Stimulated activated CD4-positive, alpha-beta T cell treated with anti-CD3 and anti-CD28 coated beads, Interleukin-15, amount 100 ng/mL, for 24 hours (primary cell): ENCODE data around the gene ARPP19.
A peak's percentile ranks its signal among the peaks of the same experiment; 100 is the strongest.
"Not testable (repeated sequence)": the region's sequence is repeated elsewhere in the genome, so short reads cannot be mapped to it uniquely, and the experiment has no call there.

Experiments used
- DNase-seq: peaks from one replicate; pipeline ENCODE4 v3.0.0-alpha.2; 2020

ARPP19 gene, protein sequence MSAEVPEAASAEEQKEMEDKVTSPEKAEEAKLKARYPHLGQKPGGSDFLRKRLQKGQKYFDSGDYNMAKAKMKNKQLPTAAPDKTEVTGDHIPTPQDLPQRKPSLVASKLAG

DNA sequence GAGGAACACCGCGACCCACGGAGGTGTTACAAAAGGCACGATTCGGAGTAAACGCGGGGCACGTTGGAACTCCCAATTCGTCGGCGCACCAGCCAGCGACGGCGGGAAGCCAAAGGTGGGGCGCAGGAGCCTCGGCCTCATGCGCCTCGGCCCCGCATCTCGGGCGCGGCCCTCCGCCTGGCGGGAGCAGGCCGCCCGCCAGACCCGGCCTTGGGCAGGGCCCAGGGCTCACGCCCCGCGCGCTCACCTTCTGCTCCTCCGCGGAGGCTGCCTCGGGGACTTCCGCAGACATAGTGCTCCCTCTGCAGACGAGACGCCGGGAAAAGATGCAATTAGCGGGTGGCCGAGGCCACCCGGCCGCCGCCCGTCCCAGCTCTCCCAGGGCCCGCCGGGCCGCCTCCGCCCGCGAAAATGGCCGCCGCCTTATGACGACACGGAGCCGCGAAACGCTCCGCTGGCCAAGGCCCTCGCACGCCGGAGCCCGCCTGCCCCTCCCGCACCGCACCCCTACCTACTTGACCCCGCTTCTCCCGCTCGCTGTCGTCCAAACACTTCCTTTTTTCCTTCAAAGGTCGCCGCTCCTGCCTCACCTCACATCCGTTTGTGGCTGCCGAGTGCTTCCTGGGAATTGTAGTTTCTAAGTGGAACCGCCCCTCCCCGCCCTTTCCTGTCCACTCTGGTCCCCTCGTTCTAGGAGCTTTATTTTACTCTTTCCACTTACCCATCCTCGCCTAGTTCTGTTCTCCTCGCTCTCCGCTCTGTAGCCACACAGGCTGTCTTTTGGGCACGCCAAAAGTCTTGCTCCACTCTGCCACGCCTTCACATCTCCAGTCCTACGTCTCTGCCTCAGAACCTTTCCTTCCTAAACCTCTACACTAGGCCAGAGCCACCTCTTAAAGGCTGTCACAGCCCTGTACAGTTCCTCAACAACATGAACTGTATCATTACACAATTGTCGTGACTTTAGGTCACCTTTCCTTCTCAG lies at the start of gene ARPP19:
TSS of gene ARPP19 (minus strand) at position 430 of the 985 bp plus-strand sequence. CDS start at position 292, 138 bp downstream.
- peak; percentile 90 for DNase-seq

DNA sequence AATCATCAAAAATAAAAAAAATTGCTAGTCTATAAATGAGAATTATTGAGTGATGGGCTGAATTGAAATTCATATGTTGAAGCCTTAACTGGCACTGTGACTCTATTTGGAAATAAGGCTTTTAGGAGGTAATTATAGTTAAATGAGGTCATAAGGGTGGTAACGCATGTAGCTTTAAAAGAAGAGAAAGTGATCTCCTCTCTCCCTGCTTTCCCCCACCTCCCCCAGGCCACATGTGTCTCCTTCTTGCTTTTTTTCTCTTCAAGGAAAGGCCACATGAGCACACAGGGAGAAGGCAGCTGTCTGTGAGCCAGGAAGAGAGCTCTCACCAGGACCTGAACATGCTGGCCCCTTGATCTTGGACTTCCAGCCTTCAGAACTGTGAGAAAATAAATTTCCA lies 48.2 kb upstream of the ARPP19 start:
- DNase-seq = no peak

DNA sequence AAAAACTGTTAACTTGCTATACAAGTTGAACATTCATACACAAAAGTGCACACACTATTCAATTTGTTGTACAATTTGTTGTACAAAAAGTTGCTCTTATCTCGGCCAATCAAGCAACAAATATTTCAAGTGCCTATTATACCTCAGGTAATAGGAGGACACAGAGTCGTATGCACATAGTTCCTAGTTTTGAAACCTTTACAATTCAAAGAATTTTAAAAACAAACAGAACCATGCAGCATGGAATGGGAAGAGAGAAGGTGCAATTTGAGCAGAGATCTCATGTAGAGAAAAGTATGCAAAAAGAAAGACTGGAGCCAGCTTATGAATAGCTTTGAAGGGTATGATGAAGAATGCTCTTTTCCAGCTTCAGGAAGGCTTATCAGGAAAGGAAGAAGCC lies 46.5 kb upstream of the ARPP19 start:
- DNase-seq = no peak

DNA sequence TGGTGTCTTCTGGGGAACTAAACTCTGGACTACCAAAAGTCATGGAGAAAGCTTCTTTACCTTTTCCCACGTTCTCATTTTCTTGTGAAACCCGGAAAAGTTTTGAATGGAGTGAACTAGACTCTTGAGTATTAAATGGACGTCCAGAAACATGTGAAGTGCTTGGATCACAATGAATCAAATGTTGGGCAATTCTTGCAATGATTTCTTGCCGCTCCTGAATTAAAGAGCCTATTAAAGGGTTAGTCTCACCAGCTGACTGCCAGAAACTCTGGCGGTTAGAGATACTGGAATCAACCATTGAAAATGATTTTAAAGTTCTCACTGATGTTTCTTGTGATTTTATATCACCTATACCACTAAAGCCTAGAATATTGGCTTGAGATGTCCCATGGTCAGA lies 40.8 kb upstream of the ARPP19 start:
- DNase-seq = no peak

DNA sequence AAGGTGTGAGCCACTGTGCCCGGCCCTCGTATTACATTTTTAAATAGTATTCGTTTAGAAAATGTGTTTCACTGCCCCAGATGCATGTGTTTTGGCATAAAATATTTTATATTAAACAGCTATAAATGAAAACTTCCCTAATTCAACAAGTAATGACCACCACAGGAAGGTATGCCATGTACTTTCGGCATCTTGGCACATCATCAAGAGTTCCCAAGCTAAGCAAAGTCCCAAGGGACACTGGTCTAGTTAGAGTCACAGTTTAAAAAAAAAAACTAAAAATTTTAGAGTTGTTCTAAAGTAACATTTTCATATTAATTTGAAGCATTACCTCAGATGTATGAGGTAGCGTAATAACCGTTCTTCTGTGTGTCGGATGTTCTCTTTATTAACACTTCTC lies 15.6 kb upstream of the ARPP19 start:
- no peak for DNase-seq

DNA sequence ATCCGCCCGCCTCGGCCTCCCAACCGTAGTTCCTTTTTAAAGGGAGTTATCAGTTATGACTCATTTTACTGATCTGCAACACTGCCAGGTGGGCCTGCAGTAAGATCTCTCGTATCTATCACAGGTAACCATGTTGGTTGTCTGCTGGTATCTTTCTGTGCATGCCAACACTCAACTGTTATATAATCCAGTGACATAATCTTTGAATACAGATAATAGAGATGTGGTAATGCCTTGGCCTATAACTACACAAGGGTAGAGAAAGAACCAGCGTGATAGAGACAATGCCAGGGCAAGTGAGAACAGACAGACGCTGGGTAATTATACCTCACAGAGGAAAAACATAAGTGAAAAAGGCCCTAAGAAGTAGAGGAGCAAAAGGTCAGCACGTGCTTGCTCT lies 11.0 kb upstream of the ARPP19 start:
- DNase-seq = no peak

DNA sequence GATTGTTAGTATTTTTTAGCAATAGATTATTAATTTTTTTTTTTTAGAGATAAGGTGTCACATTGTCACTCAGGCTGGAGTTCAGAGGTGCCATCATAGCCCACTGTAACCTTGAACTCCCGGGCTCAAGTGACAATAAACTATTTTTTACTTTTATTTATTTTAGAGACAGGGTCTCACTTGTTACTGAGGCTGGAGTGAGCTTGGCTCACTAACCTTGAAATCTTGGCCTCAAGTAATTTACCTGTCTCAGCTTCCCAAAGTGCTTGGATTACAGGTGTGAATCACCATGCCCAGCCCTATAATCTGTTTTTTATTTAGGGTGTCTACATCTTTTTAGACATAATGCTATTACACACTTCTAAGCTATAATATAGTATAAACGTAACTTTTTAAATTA lies 7.9 kb upstream of the ARPP19 start:
- no peak for DNase-seq

DNA sequence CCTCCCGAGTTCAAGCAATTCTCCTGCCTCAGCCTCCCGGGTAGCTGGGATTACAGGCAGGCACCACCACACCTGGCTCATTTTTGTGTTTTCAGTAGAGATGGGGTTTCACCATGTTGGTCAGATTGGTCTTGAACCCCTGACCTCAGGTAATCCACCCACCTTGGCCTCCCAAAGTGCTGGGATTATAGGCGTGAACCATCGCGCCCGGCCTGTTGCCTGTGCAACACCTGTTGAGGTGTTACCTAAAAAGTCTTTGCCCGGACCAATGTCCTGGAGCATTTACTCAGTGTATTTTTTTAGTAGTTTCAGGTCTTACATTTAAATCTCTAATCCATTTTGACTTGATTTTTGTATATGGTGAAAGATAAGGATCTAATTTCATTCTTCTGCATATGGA lies 6.7 kb upstream of the ARPP19 start:
- DNase-seq = not testable (repeated sequence)

DNA sequence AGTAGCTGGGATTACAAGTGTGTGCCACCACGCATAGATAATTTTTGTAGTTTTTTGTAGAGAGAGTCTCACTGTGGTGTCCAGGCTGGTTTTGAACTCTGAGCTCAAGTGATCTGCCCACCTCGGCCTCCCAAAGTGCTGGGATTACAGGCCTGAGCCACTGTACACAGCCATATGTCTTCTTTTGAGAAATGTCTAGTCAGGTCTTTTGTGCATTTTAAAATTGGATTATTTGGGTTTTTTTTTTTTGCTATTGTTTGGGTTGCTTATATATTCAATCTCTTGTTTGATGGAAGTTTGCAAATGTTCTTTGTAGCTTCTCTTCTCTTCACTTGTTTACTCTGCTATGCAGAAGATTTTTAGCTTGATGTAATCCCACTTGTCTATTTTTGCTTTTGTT lies 6.2 kb upstream of the ARPP19 start:
- no peak for DNase-seq

DNA sequence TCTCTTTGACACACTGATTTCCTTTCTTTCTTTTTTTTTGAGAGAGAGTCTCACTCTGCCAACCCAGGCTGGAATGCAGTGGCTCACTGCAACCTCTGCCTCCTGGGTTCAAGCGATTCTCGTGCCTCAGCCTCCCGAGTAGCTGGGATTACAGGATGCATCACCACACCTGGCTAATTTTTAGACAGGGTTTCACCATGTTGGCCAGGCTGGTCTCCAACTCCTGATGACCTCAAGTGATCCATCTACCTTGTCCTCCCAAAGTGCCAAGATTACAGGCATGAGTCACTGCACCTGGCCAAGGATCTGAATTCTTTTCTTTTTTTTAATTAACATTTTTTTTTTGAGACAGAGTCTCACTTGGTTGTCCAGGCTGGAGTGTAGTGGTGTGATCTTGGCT lies 5.8 kb upstream of the ARPP19 start:
- DNase-seq = not testable (repeated sequence)

DNA sequence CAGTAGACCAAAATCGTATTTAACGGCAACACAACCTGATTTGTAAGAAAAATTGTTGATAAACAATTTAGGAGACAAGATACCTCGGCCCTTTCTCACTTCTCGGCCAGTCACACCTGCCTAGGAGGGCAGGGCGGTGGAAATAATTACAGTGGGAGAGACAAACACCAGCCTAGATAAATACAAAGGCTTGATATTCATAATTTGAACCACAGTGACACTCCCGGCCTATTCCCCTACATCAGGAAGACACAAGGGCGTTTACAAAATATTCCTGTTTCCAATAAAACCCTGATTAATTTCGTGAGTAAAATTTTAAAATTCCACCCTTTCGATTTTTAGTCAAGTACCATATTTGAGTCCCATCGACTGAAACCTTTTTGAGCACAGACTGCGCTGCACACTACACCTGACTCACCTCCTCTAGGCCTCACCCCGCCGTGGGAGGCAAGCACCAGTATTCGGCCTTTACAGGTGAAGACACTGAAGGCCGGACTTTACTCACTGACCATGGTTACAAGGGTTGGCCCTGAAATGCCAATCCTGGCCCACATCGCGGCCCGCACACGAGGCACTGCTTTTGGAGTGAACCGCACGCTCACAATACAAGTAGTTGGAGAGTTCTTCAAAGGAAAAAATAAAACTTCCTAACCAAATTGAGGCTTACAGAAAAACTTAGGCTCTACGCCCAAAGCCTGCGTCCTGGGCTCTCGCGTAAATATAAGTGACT lies 794 bp downstream of the ARPP19 start:
- peak; percentile 65 for DNase-seq

DNA sequence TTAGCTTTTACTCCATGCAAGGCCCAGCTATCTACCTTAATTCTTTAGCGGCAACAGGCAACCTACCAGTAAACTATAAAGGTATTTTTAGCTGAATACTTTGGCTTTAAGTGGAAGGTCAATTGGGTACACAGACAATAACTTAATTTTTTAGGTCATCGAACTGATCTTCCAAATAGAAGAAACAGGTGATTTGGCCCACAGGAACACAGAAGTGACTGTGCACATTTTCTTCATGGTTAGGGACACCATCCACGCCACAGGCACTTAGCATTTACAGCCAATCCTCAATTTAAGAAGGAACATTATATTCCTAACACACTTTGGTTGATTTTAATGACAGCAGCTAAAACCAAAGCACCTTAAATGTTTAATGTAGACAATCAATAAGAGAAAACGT lies 1.9 kb downstream of the ARPP19 start:
- DNase-seq = no peak

DNA sequence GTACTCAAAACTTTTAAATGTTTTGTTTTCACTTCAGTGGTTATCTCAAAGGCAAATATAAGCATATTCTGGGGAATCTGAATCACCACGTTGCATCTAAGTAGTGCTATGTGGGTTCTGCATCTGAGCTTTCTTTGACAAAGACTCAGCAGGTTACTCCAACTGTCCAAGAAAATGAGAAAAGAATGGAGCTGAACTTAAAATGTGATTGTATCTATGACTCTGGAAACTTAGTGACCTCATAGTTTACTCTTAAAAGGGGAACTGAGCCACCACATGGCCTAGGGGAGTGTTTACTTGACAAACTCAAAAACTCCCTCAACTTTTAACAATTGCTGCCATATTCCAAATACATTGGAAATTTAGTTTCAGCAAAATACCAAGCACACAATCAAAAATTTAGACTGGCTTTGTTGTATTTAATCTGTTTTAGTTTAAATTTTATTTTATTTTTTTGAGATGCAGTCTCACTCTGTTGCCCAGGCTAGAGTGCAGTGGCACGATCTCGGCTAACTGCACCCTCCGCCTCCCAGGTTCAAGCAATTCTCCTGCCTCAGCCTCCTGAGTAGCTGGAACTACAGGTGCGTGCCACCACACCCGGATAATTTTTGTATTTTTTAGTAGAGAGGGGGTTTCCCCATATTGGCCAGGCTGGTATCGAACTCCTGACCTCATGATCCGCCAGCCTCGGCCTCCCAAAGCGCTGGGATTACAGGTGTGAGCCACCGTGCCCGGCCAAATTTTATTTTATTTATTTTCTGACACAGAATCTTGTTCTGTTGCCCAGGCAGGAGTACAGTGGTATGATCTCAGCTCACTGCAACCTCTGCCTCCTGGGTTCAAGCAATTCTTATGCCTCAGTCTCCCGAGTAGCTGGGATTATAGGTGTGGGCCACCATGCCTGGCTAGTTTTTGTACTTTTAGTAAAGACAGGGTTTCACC lies 3.1 kb downstream of the ARPP19 start:
- not testable (repeated sequence) for DNase-seq

DNA sequence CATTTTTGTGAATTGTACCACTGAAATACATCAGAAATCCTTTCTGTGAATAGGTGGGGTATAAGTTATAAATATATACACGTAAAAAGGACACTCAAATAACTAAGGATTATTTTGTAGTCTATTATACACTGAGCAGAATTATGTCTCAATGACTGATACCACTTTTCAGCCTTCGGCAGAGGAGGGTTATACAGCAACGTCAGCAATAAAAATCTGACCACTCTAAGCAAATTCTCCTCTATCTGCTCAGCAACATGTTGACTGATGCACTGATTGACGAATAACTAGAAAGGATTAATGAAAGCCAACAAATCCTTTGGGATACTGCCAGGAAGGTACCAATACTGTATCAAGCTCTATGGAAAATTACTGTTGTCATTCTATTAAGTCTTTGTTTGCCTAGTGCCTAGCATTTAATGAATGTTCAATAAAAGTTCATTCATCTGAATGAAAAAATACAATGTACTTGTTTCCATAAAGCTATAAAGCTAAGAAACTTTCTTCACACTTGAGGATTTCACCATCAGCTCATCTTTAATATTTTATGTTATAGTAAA lies 5.2 kb downstream of the ARPP19 start:
- no peak for DNase-seq

DNA sequence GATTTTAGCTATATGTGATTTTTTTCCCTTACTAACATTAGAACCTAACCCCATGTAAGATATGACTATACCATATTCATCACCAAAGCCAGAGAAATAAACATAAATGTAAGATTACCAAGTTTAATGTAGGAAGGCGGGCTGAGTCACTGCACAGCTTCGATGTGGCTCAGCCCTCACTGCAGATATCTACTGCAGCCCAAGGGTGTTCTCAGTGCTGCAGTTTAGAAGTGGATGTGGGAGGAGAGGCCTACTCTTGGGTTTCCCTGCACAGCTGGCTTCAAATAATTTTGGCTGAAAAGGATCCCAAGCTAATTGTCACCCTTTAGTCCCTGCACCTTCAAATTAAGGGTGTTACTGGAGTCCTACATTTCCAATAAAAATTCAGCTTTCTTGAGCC lies 9.3 kb downstream of the ARPP19 start:
- DNase-seq = peak; percentile 74

DNA sequence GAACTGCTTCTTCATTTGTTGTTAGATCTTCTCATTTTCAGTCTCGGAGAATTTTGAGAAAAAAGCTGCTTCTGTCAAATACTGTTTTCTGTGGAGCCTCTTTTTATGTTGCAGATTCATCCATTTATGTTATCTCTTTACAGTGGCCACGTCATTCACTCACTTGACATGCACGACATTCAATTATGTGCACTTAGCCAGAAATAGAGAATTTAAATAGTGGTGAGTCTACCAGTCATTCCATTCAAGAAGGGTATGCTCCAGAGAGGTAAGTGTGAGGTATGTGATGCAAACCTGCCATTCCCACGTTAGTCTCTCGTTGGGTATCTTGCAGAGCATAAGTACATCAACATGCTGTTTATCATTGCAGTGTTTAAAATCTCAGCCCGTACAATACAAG lies 9.8 kb downstream of the ARPP19 start:
- no peak for DNase-seq

DNA sequence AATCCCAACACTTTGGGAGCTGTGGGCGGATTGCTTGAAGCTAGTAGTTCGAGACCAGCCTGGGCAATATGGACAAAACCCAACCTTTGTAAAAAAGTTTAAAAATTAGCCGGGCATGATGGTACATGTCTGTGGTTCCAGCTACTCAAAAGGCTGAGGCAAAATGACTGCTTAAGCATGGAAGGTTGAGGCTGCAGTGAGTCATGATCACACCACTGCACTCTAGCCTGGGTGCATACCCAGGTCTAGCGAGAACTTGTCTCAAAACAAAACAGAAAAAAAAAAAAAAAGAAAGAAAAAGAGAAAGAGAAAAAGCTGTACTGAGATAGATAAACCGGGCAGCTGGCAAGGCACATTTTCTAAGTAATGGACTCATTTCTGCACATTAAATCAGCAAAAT lies 10.6 kb downstream of the ARPP19 start:
- peak; percentile 71 for DNase-seq

DNA sequence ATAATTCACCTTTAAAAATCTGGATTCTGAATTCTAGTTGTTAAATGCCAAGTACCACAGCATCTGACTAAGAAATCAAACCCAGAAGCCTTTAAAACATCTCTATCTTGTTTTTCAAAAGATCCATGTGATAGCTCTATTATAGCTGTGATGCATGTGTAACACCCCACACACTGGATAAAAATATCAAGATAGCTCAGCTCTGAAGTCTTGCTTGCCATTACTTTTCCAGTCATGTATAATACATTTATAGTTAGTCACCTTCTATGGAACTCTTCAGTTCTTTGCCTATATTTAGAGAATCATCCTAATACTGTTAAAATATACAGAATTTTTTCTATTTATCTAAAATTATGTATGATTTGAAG lies 11.6 kb downstream of the ARPP19 start:
- no peak for DNase-seq

DNA sequence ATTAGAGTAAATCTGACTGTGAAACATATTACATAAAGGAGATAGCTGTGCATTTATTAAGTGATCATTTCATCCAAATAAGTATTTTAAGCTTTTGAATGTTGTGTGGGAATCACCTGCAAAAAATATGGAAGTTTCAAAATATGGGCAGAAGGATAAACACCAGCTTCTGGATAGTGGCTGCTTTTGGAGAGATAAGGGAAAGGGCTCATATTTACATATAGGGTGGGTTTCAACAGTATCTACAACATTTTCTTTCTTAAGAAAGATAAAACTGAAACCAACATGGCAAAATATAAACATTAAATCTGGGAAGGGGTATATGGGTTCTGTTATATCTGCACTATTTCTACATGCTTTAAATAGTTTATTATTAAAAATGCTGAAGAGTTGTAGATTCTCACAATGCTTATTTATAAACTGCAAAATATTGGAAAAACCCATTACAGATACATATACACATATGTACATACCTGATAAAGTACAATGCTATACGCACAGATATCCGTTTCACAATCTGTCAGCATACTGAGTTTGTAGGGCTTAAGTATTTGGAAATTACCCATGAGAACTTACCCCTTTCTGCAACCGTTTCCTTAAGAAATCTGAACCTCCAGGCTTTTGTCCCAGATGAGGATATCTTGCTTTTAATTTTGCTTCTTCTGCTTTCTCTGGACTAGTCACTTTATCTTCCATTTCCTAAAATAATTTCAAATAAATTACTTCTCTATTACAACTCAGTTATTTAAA lies 12.1 kb downstream of the ARPP19 start:
- DNase-seq = no peak

DNA sequence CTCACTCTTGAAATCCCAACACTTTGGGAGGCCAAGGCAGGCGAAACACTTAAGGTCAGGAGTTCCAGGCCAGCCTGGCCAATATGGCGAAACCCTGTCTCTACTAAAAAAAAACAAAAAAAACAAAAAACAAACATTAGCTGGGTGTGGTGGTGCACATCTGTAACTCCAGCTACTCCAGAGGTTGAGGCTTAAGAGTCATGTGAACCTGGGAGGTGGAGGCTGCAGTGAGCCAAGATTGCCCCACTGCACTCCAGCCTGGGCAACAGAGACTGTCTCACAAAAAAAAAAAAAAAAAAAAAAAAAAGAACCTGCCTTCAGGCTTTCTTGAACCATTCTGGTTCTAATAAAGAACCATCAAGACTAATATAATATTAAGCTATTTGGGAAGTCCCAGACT lies 16.5 kb downstream of the ARPP19 start:
- no peak for DNase-seq

DNA sequence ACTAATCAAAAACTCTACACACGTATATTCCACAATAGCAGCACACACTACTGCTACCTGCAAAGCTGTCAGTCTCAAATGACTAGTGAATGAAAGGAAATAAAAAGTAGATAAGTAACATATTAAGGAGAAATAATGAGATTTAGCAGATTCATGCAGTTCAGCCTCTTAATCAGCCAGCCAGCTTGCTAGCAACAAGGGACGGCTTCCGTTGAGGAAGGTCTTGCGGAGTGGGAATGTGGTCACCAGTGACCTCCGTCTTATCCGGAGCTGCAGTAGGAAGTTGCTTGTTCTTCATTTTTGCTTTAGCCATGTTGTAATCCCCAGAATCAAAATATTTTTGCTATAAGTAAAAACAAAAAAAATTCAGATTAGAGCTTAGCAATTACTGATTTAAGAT lies 17.1 kb downstream of the ARPP19 start:
- no peak for DNase-seq

DNA sequence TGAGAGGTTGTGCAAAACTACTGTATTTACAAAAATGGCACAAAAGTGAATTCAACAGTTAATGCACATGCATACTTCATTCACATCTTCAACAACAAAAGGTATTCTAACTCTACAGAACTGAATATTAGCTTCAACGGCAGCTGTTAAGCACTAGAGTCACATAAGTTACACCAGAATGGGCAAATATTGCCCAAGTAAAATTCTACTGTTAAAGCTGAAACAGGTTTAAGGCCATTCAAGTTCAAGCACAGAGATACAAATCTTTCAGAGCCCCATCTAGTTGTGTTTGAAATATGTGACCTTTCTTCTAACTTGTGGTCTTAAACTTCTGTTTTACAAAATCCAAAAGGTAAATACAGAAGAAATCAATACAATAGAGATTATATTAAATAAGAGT lies 17.6 kb downstream of the ARPP19 start:
- not testable (repeated sequence) for DNase-seq
